Aorta (tissue), 5 donors: ENCODE data around the gene CYTH4. TPM values are rescaled to one million over a fixed set of nuclear protein-coding genes. Genes with fewer than 3 reads are reported as not detected.
A peak's percentile ranks its signal among the peaks of the same experiment; 100 is the strongest.

Experiments
- ATAC-seq: fragments of 200-7000 bp; cut with Tn5 transposase; one replicate; pipeline ENCODE4 v1.9.1; 2022; ENCODE audit warnings: moderate library complexity; ENCODE audit not compliant: low FRiP score
- DNase-seq, 2 donors: peaks; one replicate each; pipeline ENCODE4 v3.0.0-alpha.2; 2020
- H3K27ac ChIP-seq, 2 donors: one replicate each; pipeline ENCODE4 v1.5.1; 2013; ENCODE audit warnings: low read length in 2 of 2, mild to moderate bottlenecking in 2 of 2, moderate library complexity in 2 of 2, control low read depth in 1 of 2, inconsistent platforms in 1 of 2, low read depth in 1 of 2
- H3K27me3 ChIP-seq, 2 donors: one replicate each; pipeline ENCODE4 v1.6.1; 2013; ENCODE audit warnings: control low read depth in 1 of 2, low read length in 1 of 2, mild to moderate bottlenecking in 1 of 2, moderate library complexity in 1 of 2; ENCODE audit not compliant: insufficient read depth in 2 of 2, control insufficient read depth in 1 of 2
- H3K36me3 ChIP-seq, 2 donors: one replicate each; pipeline ENCODE4 v1.6.1; 2013; ENCODE audit warnings: control low read depth in 1 of 2, low read length in 1 of 2, mild to moderate bottlenecking in 1 of 2; ENCODE audit not compliant: insufficient read depth in 2 of 2, control insufficient read depth in 1 of 2
- H3K4me1 ChIP-seq, 2 donors: one replicate each; pipeline ENCODE4 v1.6.1; 2013; ENCODE audit warnings: low read length in 2 of 2, control low read depth in 1 of 2, mild to moderate bottlenecking in 1 of 2, moderate library complexity in 1 of 2; ENCODE audit not compliant: insufficient read depth in 2 of 2, control insufficient read depth in 1 of 2
- H3K4me3 ChIP-seq, 2 donors: one replicate each; pipeline ENCODE4 v1.5.1; 2013; ENCODE audit warnings: low read length in 2 of 2, control low read depth in 1 of 2, mild to moderate bottlenecking in 1 of 2
- H3K9me3 ChIP-seq: one replicate; pipeline ENCODE4 v1.6.1; 2013; ENCODE audit warnings: mild to moderate bottlenecking, low read length; ENCODE audit not compliant: control insufficient read depth
- WGBS, 2 donors: extraction: QIAGEN DNeasy Blood & Tissue Kit; methylation state at CpG; one replicate each; pipeline ENCODE4 v1.1.7; 2013; 5-methylcytosine and 5-hydroxymethylcytosine counted together
- intact Hi-C, 2 donors: fragments of 100-400 bp; cut with DNase I; formaldehyde crosslinking; loops; one replicate each; pipeline versions ENCODE4 v1.14.2 to v1.15.0; 2022
- polyA plus RNA-seq, 2 donors: library from polyadenylated mRNA; stranded (reverse); fragments of 200-250 nt; gene quantifications; one replicate each; pipeline ENCODE4 v1.2.3, GENCODE V29; 2013
- total RNA-seq, 2 donors: library from RNA; stranded (reverse); fragmentation: NEBNext Ultra II Directional; extraction: Animal tissue kit (Norgen Biotek cat#: 25700); gene quantifications; one replicate each; pipeline ENCODE4 v1.2.1, GENCODE V29; 2021
- donor health status: healthy with polysubstance abuse.
- donor health status: Bipolar disorder and iron deficiency.
- donor health status: DM: no; HTN: no; CAD: no.
- donor health status: DM: no; HTN: no; CAD: no.
- donor health status: DM: yes; HTN: yes; CAD: no.

Gene CYTH4
- total and polyA plus RNA-seq, 4 donors: 4.5 to 68.7 (median 22.0) TPM

DNA sequence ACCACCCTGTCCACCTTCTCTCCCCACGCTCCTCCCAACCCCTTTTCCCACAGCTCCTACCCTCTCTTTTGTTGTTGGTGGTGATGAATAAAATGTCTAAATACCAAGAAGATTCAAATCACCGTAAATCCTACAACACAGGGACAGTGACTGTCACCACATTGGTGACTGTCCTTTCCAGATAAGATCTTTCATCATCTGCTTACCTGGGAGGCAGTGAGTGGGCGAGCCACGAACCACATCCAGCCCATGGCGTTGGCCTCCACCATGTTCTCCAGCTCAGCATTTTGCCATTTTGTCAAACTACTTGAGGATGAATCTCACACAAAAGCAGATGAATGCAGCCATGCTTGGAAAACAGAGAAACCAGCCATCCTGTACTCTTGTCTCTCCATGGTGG is 6.7 kb upstream of the CYTH4 start:
- 73 to 74% methylated on average over 5 of the region's 5 CpGs for WGBS, 2 donors
- ATAC-seq (no peak), DNase-seq (no peak)
- Histone ChIP-seq H3K27ac (no peak overlapping the region), H3K27me3 (no peaks in the 10 kb centered on the region), H3K9me3 (no peaks in the 10 kb centered on the region), H3K4me3 (no peak overlapping the region), H3K4me1 (no peaks in the 10 kb centered on the region), H3K36me3 (no peaks in the 10 kb centered on the region)
- intact Hi-C loops: no loop called here

DNA sequence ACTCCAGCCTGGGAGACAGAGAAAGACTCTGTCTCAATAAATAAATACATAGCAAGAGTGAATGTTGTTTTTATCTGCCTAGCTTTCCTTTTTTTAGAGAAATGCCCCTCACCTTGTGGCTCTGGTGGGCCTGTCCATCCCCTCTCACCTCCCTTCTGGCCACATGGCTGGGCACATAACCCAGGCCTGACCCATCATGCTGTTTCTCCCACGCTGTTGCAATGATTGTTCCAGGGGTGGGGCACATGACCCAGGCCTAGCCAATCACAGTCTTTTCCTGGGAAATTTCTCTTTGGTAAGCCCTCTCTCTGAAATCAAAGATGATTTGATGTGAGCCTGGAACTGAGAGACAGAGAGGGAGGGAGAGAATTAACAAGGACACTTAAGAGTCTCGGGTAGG is 5.5 kb upstream of the CYTH4 start:
- DNase-seq (peak; percentile 47 to 49), ATAC-seq (no peak)
- H3K27ac ChIP-seq: no peak overlapping the region
- H3K4me3 ChIP-seq: no peak overlapping the region
- H3K9me3 ChIP-seq: peaks cover 1% of the 10 kb centered on the region
- intact Hi-C loops: no loop called here
- H3K36me3 ChIP-seq: no peaks in the 10 kb centered on the region
- no peaks in the 10 kb centered on the region for H3K27me3 ChIP-seq
- H3K4me1 ChIP-seq: no peaks in the 10 kb centered on the region
- WGBS, 2 donors: 61 to 67% methylated on average over 2 of the region's 2 CpGs

DNA sequence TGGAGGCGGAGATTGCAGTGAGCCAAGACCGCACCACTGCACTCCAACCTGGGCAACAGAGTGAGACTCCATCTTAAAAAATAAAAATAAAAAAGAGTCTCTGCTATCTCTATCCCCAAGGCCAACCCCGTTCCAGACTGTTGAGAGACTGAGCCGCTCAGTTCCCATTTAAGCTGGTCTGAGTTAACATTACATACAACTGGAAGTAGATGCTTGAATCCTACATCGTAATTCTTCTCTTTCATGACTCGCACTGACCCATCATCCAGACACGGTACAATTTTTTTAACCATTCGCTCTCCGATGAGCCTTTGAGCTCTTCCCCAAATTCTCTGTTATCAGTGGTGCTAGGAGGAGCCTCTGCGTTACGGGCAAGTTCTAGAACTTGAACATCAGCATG is 4.9 kb upstream of the CYTH4 start:
- DNase-seq (peak in 1 of 2 donors; percentile 3), ATAC-seq (no peak)
- H3K27me3 ChIP-seq: no peaks in the 10 kb centered on the region
- intact Hi-C loops: no loop called here
- no peaks in the 10 kb centered on the region for H3K4me1 ChIP-seq
- H3K4me3 ChIP-seq: no peak overlapping the region
- no peaks in the 10 kb centered on the region for H3K36me3 ChIP-seq
- H3K9me3 ChIP-seq: peaks cover 1% of the 10 kb centered on the region
- H3K27ac ChIP-seq: no peak overlapping the region
- 73 to 78% methylated on average over 11 of the region's 11 CpGs for WGBS, 2 donors

DNA sequence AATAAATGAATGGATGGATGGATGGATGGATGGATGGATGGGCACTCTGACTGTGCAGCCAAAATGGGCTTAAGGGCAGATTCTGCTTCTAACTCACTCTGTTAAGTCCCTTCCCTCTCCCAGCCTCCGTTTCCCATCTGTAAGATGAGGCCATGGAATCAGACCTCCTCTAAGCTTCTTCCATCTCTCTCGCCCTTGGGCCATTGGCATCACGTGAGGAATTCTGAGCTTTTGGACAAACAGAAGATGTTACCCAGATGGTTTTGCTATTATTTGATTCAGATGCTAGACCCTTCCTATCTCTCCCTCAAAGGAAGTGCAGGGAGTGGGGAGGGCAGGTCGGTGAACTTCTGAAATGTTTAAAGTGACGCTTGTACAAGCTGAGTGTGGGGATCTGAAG is 4.0 kb upstream of the CYTH4 start:
- no peak for ATAC-seq
- no peaks in the 10 kb centered on the region for H3K27me3 ChIP-seq
- WGBS, 2 donors: 59 to 69% methylated on average over 5 of the region's 5 CpGs

DNA sequence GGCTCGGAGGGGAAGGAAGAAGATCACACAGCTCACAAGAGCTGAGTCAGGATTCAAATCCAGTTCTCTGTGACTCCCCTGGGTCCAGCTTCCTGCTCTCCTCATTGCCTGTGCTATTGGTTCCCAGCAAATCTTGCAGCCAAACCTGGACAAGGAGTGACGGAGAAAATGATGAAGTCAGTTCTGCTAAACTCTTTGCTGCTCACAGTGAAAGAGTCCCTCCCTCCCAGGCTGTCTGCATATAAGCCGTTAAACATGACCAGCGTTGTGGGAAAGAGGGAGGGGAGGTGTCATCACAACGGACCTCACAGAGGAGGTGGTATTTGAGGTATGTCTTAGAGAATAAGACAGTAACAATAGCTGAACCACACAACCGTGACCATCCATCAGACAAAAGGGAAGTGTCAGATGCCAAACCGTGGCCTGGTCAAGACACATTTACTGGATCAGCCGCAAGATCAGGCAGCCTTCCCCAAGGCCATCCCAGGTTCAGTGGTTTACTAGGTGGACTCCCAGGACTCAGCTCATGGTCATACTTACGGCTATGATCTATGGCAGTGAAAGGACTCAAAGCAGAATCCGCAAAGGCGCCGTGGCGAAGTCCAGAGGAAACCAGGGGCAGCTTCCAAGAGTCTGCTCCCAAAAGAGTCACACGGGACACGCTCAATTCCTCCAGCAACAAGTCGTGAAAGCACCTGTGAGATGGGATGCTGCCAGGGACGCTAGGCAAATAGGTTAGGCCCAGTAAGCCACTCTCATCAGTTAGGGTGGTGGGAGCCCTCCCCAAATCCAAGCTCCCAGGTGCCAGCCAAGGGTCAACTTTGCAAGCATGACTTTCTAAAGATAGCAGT is 2.8 kb upstream of the CYTH4 start:
- intact Hi-C loops: no loop called here

More for the DNA sequence above, 4.0 kb upstream of the CYTH4 start:
- no peak overlapping the region for H3K27ac ChIP-seq
- H3K36me3 ChIP-seq: no peaks in the 10 kb centered on the region
- DNase-seq: no peak
- H3K9me3 ChIP-seq: peaks cover 1% of the 10 kb centered on the region
- H3K4me1 ChIP-seq: no peaks in the 10 kb centered on the region
- intact Hi-C loops: no loop called here
- no peak overlapping the region for H3K4me3 ChIP-seq

DNA sequence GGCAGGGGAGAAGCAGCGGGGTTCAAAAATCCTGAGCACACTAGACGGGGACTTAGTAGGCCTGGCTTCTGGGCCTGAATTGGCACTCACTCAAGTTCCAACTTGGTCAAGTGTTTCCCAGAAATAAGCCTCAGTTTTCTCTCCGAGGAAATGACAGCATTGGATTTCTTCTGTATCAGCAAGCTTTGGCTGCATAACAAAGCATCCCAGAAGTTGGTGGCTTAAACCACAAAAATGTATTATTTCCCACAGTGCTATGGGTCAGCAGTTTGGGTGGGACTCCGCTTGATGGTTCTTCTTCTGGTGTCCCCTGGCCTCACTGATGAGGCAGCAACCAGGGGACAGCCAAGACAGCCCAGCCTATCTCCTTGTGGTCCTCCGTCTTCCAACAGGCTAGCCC is 1.6 kb upstream of the CYTH4 start:
- H3K27ac ChIP-seq: no peak overlapping the region
- no peaks in the 10 kb centered on the region for H3K4me1 ChIP-seq
- WGBS, 2 donors: 93 to 94% methylated on average over 5 of the region's 5 CpGs
- DNase-seq: no peak
- no peak for ATAC-seq
- no peaks in the 10 kb centered on the region for H3K36me3 ChIP-seq
- intact Hi-C loops: no loop called here
- H3K4me3 ChIP-seq: no peak overlapping the region
- H3K27me3 ChIP-seq: no peaks in the 10 kb centered on the region
- peaks cover 1% of the 10 kb centered on the region for H3K9me3 ChIP-seq

More for the DNA sequence above, 2.8 kb upstream of the CYTH4 start:
- Histone ChIP-seq H3K9me3 (peaks cover 1% of the 10 kb centered on the region), H3K4me1 (no peaks in the 10 kb centered on the region), H3K4me3 (no peak overlapping the region), H3K36me3 (no peaks in the 10 kb centered on the region), H3K27me3 (no peaks in the 10 kb centered on the region), H3K27ac (no peak overlapping the region)
- WGBS, 2 donors: 63 to 70% methylated on average over 17 of the region's 17 CpGs
- no peak for ATAC-seq
- DNase-seq: no peak

DNA sequence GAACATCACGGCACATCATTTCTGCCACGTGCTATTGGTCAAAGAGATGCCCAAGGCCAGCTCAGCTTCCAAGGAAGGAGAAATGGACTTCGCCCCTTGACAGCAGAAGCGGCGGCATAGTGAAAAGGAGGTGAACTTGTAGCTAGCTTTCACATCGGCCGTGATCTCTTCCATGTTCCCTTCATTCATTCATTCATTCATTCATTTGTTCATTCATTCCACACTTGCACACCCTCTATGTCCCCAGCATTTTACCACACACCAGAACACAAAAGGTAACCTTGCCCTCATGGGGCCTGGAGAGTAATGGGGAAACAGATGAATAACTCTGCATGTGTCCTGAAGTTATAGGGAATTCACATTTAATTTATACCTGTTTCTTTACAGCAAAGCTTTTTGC is 1.1 kb upstream of the CYTH4 start:
- Histone ChIP-seq H3K4me3 (no peak overlapping the region), H3K27ac (no peak overlapping the region), H3K27me3 (no peaks in the 10 kb centered on the region), H3K36me3 (no peaks in the 10 kb centered on the region), H3K9me3 (peaks cover 1% of the 10 kb centered on the region), H3K4me1 (no peaks in the 10 kb centered on the region)
- intact Hi-C loops: no loop called here
- 83 to 91% methylated on average over 7 of the region's 7 CpGs for WGBS, 2 donors
- DNase-seq (no peak), ATAC-seq (no peak)

DNA sequence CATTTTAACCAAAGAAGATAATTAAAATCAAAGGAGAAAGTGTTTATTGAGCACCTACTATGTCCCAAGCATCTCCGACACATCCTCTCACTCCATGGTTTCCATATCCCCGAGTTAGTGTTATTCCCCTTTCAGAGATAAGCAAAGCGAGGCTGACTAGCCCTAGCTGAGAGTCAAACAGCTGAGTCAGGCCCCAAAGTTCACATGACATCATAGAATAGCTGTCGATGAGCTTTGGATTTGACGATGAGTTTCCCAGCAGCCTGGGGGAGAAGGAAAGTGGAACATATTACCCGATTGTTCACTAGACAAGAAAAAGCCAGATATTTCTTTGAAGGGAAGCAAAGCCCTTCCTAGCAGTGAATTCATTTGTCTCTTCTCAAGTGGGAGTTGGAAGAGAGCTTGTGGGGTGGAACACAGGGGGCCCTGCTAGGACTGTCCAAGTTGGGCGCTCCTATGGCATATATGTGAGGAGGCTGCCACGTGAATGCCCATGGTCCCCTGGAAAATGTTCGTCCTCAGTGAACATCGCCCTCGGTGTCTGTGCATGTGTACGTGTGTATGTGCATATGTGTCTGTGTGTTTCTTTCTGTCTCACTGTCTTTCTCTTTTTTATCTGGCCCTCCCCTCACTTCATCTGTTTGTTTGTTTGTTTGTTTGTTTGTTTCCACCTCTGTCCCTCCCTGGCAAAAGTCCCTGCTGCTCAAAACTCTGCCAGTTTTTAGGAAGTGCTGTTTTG is 493 bp upstream of the CYTH4 start:
- DNase-seq: no peak
- Histone ChIP-seq H3K36me3 (no peaks in the 10 kb centered on the region), H3K4me3 (no peak overlapping the region), H3K27ac (no peak overlapping the region), H3K4me1 (no peaks in the 10 kb centered on the region), H3K27me3 (no peaks in the 10 kb centered on the region), H3K9me3 (peaks cover 1% of the 10 kb centered on the region)
- intact Hi-C loops: no loop called here
- no peak for ATAC-seq
- 84 to 86% methylated on average over 12 of the region's 12 CpGs for WGBS, 2 donors
